GM18507 (cell line): ENCODE results near the gene PPP1R13L.
"Not testable (repeated sequence)": the region's sequence is repeated elsewhere in the genome, so short reads cannot be mapped to it uniquely, and the experiment has no call there.

Experiments used
- DNase-seq: peaks from one replicate; pipeline ENCODE4 v3.0.0; 2011; ENCODE audit warnings: low read depth; ENCODE audit not compliant: insufficient read length; ENCODE audit errors: extremely low spot score
- FAIRE-seq: peaks from 2 replicates; lab custom pipeline; 2011; peaks lifted over from hg19 to GRCh38; lab: Jason Lieb, UNC

The PPP1R13L gene

DNA sequence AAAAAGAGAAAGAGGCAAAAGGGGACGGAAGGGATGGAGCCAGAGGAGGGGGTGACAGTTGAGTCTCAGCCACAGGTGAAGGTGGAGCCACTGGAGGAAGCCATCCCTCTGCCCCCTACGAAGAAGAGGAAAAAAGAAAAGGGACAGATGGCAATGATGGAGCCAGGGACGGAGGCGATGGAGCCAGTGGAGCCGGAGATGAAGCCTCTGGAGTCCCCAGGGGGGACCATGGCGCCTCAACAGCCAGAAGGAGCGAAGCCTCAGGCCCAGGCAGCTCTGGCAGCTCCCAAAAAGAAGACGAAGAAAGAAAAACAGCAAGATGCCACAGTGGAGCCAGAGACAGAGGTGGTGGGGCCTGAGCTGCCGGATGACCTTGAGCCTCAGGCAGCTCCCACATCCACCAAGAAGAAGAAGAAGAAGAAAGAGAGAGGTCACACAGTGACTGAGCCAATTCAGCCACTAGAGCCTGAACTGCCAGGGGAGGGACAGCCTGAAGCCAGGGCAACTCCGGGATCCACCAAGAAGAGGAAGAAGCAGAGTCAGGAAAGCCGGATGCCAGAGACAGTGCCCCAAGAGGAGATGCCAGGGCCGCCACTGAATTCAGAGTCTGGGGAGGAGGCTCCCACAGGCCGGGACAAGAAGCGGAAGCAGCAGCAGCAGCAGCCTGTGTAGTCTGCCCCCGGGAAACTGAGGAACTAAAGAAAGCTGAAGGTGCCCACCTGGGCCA, 4.1 kb upstream of the PPP1R13L start:
- FAIRE-seq (no peak), DNase-seq (no peak)

DNA sequence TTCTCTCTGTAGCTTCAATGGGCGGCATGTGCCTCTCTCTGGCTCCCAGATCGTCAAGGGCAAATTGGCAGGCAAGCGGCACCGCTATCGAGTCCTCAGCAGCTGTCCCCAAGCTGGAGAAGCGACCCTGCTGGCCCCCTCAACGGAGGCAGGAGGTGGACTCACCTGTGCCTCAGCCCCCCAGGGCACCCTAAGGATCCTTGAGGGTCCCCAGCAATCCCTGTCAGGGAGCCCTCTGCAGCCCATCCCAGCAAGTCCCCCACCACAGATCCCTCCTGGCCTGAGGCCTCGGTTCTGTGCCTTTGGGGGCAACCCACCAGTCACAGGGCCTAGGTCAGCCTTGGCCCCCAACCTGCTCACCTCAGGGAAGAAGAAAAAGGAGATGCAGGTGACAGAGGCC, 3.3 kb upstream of the PPP1R13L start:
- no peak for FAIRE-seq
- DNase-seq = no peak

DNA sequence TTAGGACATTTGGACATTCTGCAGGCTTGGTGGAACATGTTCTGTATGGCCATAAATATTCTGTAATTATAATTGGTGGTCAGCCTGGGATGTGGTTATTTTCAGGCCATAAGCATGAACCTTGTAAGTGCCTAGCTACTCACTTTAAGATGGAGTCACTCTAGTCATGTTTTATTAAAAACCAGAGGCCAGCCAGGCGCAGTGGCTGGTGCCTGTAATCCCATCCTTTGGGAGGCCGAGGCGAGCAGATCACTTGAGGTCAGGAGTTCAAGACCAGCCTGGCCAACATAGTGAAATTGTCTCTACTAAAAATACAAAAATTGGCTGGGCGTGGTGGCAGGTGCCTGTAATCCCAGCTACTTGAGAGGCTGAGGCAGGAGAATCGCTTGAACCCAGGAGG, 2.7 kb upstream of the PPP1R13L start:
- not testable (repeated sequence) for FAIRE-seq, DNase-seq

DNA sequence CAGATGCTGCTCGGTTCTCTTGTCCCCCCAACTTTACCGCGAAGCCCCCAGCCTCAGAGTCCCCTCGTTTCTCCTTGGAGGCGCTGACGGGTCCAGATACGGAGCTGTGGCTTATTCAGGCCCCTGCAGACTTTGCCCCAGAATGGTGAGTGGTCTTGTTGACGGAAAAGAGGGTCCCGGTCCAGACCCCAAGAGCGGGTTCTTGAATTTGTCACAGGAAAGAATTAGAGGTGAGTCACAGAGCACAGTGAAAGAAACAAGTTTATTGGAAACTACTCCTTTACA, 2.2 kb upstream of the PPP1R13L start:
- no peak for DNase-seq
- no peak for FAIRE-seq

DNA sequence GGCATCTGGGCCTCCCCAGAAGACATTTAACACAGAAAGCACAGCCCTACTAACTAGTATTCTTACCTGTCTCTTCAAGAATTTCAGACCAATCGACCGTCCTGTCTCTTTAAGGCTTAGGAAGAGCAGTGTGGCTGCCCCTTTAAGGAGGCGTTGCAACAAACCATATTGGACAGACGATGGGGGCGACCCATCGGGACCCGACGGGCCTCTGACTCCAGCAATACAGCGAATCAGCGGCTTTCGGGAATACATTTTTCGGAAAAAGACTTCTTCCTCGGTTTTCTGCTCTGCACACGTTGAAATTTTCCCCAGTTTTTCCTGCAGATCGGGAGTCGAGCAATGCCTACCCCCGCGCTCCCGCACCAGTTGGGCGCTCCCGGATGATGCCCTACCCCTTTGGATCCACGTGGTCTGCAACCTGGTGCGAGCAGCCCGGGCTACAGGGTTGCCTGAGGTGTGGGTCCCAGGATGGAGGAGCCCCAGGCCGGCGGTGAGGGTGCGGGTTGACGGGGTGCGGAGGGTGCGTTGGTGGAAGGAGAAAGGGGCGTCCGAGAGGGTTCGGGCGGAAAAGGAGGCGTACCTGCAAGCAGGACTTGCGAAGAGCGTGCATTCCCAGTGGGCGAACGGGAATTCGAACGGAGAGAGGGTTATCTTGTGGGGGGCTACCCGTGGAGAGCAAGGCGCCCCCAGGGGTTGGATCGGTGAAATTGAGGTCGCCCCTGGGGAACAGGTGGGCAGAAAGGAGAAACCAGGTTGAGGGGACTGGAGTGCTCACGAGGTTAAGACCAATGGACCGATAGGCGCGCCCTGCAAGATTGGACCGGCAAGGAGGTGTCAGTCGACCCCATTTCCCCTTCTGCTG, 1.6 kb upstream of the PPP1R13L start, which contains the start of gene POLR1G:
Gene POLR1G (plus strand): TSS at position 419 of the 865 bp plus-strand sequence. CDS start 53 bp downstream, at position 472.
- FAIRE-seq (peak; percentile 85), DNase-seq (peak; percentile 89)

DNA sequence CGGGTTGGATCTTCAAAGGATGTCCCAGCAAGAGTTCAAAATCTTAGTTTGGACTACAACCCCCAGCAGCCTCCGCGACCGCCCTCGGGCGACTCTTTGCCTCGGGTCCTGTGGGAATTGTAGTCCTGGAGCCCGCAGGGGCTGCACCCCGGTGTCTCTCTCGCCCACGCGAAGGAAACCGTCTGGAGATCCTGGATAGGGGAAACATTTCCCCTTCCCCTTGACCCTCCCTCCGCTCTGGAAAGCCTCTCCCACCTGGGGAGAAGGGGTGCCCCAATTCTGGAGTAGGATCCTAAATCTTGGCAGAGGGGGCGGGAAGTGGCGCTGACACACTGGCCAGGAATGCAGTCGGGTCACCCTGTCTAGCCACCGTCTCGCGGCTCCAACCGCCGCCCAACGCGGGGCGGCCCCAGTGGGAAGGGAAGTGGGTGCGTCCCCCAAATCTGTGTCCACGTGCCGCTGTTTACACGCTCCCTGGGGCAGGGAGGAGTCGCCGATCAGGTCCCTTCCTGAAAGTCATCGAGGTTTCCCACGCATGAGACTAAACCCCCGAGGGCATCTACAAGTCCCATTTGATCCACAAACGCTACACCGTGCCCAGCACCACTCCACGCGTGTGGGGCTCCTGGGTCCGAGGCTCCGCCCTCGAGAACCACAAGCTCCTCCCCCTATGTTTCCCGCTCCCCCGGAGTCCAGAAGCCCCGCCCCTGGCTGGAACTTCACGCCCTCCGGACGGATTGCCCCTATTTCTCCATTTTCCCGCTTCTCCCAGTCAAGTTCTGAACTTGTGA, 761 bp upstream of the PPP1R13L start:
- FAIRE-seq (no peak), DNase-seq (peak; percentile 78)

DNA sequence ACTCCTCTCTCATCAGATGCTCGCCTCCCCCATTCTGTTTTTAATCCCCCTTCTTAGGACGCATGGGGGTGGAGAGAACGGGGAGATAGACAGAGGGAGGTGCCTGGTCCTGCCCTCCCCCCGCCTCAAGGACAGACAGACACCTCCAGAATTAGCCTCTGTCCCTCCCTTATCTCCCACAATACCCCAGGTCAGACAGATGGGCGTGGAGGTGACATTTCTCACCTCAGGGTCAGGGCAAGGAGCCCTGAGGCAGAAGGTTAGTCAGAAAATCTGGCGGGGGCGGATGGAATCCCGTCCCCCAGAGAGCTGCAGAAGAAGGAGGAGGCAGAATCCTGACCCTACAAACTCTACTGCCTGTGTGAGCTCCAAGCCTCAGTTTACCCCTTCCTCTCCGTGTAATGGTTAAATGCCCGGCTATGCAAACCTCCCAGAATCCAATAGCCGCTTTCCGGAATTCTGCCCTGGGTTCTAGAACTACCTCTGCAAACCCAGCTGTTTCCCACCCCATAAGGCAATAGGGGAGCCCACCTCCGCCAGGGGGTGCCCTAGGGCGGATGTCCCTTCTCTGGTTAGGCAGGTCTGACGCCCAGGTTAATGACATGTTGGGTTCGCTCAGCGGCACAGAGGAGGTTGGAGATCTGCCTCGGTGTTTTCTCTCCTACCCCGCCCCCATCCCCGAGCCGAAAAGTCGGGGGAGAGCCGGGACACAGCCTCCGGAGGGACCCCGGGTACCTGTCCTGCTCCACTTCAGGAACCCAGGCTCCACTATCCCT, 900 bp downstream of the PPP1R13L start:
- DNase-seq (no peak), FAIRE-seq (peak; percentile 36)

DNA sequence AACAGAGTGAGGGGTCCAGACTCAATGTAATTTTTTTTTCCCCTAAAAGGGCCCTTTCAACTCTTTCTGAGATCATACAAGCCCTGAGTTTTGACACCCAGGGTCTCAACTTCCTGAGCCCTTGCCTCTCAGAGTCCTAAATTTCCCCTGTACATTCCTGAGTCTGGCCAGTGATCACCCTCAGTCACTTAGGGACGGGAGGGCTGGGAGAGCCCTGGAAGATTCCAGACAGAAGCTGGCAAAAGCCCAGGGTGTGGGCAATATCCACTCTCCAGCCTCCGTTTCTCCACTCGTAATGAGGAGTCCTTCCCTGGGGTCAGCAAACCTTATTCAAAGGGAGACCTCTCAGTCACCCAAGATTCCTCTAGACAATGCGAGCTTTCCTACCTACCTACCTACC, 1.6 kb downstream of the PPP1R13L start:
- no peak for FAIRE-seq

DNA sequence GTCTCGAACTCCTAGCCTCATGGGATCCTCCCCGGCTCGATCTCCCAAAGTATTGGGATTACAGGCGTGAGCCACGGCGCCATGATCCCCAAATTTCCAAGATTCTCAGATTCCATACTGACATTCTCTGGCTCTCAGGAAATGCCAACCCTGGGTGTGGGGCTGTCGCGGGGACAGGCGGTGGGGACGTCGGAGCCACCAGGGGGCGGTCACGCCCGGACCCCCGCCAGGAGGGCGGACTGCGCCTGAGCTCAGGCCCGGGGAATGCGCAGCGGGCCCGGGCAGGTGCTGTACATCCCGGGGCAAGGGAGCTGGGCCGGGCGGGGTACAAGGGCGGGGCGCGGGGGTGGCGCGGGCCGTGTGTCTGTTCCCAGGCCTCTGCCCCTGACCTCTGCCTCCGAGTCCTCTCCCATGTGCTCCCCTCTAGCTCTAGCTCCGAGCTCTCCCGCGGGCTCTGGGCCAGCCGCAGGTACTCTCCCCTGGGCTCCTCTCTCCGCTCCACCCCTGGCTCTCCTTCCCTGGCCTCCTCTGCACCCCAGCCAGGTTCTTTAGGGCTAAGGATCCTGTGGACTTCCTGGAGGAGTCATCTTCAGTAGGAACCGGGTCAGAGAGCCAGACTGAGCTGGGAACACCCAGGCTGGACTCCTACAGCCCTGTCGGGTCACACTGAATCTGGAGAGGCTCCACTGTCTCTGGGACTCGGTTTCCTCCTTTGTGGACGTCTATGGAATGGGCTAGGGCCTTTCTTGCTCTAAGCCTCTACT, 2.4 kb downstream of the PPP1R13L start:
- FAIRE-seq (no peak), DNase-seq (no peak)

More for the DNA sequence above, 1.6 kb downstream of the PPP1R13L start:
- no peak for DNase-seq

DNA sequence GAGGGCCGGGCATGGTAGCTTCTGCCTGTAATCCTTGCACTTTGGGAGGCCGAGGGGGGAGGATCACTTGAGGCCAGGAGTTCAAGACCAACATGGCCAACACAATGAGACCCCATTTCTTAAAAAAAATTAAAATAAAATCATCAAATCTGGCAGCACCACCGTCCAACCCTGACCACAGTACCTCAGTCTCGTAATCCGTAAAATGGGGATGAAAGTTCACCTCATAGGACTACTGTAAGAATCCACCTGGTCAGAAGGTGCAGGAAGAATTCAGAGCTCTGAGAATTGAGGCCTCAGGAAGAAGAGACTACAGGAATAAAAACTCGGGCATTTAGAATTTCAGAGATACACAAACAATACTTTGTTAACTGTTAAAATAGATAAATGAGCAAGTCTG, 3.1 kb downstream of the PPP1R13L start:
- DNase-seq (no peak), FAIRE-seq (no peak)

DNA sequence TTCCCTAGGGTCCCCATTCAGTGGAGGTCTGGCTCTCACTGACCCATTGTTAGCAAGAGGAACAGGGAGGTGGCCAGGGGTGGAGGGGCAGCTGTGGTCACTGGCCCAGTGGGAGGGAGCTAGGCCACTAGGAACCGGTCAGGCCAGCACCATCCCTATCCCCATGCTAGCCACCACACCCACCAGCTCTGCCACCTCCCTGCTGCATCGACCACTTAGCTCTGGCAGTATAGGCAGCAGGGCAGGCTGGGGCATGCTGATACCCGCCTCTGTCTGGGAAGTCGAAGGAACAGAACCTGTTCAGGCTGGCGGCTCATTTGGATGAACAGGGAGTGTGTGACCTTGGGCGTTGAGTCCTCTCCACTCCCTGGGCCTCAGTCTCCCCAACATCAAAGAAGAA, 4.7 kb downstream of the PPP1R13L start:
- FAIRE-seq (no peak), DNase-seq (no peak)

DNA sequence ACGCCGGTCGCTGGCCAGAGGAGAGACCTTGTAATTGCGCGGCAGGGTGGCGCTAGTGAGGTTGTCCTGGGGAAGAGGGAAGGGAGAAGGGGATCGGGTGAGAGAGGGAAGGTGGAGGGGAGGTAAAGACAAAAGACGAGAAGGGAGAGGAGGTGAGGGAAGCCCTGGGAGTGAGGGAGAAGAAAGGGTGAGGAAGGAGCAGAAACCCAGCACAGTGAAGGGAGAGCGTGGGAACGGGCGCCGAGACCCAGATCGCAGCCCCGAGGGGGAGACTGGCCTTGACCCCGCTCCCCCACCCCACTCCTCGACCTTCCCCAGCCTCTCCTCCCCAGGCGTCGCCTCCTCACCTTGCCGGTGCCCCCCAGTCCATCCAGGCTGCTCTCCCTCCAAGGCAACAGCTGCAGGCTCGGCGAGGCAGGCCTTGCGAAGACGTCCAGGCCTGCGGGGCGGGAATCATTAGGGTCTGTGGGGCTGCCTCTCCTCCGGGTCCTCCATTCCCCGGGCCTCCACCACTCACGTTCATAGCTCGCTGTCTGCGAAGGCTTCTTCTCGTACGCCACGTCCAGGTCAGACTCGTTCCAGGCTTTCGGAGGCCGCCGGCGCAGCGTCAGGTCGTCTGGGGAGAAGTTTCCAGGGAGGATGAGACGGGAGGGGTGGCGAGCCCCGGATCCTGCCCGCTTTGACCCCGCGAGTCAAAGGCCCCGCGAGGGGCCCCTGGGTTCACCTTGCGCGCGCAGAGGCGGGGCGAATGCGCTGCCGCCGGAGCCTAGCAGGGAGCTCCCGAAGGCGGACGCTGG, 8.8 kb downstream of the PPP1R13L start:
- no peak for FAIRE-seq
- no peak for DNase-seq

DNA sequence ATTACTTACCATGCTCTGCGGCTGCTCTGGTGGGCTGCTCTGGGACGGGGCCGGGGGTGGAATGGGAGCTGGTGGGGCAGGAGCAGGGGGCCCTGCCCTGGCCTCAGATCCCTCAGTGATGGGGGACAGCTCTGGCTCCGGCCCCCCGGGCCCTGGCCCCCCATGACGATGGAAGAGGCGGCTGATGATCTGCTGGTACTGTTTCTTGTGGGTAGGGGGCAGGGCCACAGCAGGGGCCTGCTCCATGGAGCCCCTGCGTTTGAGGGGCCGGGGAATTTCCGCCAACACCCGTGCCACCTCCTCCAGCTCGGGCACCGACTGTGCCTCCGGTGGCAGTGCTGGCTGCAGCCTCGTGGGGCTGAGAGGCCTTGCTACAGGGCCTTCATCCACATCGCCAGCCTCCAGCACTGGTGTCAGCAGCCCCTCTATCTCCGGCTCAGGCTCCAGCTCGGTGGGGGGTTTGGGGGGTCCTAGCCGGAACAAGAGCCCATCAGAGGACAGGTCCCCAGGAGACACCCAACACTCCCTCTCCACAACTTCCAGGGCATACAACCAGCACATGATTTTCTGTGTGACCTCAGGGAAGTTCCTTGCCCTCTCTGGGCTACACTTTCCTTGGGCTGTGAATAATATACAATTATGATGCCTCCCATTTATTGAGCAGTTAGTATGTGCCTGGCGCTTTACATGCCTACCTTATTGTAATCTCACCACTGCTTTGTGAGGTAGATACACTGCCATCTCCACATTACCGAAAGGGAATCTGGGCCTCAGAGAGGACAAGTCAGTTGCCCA, 12.8 kb downstream of the PPP1R13L start:
- DNase-seq (no peak), FAIRE-seq (no peak)

DNA sequence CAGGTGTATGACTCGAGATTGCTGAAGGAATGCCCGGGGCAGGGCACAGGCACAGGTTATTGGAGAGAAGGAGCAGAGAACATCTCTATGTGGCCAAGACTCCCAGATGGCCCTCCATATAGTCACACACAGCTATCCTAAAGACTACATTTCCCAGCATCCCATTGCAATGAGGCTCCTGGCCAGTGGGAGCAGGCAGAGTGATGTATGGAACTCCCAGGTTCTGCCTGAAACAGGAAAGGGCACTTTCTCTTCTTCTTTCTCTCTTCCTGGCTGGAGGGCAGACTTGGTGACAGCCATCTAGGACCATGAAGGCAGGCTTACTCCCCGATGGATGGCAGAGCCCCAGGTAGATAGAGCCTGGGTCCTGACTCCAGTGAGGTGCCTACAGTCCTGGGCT, 13.5 kb downstream of the PPP1R13L start:
- peak; percentile 78 for FAIRE-seq
- no peak for DNase-seq

DNA sequence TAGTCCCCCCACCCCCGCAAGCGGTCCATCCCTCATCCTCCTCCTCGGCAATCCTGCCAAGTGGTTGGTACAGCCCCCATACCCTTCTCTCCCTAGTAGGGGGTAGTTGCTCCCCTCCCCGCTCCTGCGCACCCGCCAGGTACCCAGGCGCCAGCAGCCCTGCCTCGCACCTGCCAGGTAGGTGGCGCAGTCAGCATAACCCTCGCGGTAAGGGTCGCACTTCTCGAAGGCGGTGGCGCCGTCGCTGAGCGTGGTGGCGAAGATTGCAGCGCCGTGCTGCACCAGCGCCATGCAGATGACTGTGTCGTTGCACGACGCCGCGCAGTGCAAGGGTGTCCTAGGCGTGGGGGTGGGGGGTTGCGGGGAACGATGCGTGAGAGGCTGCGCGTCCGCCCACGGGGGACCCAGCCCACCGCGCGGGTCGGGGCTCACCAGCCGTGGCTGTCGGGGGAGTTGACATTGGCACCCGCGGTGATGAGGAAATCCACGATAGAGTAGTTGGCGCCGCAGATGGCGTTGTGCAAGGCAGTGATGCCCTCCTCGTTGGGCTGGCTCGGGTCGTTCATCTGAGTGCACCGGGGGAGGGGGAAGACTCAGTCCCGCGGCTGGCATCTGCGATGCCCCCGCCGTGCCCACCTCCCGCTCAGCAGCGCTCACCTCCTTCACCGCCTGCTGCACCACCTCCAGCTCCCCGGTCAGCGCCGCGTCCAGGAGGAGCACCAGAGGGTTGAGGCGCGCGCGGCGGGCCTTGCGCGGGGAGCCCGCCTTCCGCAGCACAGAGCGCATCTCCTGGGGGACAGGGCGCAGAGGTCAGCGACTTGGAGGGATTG, 19.3 kb downstream of the PPP1R13L start:
- FAIRE-seq (no peak), DNase-seq (no peak)

DNA sequence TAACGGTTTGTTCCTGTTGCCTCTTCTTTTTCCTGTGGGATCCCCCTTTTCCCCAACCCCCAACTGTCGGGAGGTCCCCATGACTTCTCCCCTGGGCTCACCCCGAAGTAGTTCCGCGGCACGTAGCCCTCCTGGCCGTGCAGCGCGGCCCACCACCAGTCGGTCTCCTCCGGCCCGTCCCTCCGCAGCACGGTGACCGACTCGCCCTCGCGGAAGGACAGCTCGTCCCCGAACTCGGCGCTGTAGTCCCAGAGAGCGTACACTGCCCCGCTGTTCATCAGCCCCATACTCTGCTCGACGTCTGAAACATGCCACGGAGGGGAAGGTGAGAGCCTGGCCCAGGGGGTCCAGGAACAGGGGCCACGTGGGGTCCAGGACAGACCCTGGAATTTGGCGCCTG, 22.4 kb downstream of the PPP1R13L start:
- DNase-seq (no peak), FAIRE-seq (no peak)
